SIG-M5 treated with dmso at 0.1 percent for 504 hours (cell line): ENCODE measurements around the gene GPR78.

Source experiments
- DNase-seq: peaks from one replicate; lab custom pipeline; 2025; ENCODE audit not compliant: unreplicated experiment; lab: John Stamatoyannopoulos, UW

Gene GPR78

DNA sequence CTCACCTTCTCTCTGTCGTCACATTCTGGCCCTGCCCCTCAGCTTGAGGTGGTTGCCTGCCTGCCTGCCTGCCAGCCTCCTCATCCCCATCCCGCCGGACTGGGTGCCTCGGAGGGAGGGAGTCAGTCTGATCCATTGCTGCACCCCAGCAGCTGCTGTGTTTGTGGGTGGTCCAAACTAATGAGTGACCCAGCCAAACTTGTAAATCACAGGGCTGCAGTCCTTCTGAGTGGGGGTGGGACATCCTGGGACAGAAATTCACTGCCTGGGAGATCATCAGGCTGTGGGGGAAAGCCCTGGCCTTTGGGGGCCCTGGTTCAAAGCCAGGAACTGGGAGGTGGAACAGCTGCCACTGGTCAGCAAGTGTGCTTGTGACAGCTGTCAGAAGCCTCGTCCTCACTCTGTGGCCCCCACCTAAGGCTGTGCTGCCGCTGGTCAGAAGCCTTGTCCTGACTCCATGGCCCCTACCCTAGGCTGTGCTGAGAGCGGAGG lies 5.6 kb downstream of the GPR78 start:
- DNase-seq: no peak

DNA sequence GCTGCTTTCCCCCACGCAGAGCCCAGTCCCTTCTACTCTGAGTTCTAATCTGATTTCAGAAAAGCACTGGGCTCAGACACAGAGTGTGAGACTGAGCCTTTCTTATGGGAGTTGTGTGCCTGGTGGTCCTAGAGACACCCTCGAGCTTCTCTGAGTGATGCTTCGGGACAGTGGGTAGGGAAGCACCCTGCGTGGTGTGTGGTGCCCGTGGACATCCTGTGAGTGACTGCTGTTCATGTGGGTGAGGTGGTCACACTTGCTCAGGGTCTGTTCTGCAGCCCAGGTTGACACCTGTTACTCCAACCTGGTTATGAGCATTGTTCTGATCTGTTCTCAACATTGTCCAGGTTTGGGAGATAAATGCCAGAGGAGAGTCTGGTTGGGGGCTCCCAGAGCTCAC lies 6.1 kb downstream of the GPR78 start:
- DNase-seq: no peak

DNA sequence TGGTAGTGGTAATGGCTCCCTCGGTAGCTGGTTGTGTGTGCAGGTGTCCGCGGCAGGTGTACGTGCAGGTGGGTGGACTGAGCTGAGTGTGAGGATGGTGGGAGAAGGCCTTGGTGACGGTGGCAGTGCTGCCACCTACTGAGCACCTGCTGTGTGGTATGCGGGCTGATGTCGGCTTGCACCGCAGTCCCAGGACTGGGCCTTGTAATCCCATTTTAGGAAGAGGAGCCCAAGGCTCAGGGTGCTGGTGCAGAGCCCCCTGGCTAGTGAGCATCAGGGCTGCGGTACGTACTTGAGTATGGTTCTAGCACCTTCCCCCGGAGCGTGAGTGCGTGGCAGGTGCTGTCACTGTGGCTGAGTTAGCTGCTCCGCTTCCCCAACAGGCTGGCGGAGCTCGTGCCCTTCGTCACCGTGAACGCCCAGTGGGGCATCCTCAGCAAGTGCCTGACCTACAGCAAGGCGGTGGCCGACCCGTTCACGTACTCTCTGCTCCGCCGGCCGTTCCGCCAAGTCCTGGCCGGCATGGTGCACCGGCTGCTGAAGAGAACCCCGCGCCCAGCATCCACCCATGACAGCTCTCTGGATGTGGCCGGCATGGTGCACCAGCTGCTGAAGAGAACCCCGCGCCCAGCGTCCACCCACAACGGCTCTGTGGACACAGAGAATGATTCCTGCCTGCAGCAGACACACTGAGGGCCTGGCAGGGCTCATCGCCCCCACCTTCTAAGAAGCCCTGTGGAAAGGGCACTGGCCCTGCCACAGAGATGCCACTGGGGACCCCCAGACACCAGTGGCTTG lies 6.7 kb downstream of the GPR78 start:
- no peak for DNase-seq

DNA sequence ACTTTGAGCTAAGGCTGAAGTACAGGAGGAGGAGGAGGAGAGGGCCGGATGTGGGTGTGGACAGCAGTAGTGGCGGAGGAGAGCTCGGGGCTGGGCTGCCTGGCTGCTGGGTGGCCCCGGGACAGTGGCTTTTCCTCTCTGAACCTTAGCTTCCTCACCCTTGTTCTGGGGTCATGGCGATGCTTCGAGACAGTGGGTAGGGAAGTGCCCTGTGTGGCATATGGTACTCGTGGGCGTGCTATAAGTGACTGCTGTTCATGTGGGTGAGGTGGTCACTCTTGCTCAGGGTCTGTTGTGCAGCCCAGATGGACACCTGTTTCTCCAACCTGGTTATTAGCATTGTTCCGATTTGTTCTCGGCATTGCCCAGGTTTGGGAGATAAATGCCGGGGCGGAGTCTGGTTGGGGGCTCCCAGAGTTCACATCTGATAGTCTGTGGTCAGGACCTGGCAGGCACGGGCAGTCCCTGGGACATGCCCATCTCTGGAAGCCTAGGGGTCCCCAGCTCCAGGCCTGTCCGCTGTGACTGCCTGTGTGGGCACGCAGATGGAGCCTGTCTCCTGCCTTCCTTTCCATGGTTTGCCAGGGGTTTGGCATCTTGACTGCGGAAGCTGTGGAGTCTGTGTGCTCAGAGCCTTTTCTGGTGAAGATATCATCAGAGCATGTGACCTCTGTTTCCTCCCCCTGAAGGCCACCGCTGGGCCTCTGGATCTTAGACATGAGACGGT lies 7.4 kb downstream of the GPR78 start:
- DNase-seq: no peak

DNA sequence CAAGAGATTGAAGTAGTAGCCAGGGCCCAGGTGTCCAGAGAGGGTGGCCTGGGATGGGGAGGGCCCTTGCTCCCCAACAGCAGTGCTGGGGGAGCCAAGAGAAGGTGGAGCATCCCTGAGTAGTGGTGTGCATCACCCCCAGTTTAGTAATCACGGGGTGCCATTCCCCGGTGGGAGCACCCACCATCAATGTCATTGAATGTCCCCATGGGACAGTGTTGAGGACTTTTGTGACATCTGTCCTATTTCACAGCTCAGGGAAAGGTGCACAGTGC lies 7.9 kb downstream of the GPR78 start:
- no peak for DNase-seq

DNA sequence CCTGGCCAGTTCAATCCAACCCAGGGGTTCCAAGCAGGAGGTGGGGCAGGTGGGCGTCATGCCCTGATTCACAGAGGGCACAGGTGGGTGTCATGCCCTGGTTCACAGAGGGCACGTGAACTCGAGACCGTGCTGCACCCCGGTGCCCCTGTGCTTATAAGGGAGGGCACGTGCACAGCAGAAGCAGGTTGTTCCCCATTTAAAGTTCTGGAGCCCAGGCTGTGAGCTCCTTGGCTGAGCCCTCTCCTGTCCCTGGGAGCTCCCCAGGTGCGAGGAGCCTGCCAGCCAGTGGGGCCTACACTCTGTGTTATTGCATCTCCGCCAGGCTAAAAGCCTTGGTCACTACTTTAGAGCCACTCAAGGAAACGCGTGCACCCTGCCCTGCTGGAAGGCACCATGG lies 9.1 kb downstream of the GPR78 start:
- no peak for DNase-seq

DNA sequence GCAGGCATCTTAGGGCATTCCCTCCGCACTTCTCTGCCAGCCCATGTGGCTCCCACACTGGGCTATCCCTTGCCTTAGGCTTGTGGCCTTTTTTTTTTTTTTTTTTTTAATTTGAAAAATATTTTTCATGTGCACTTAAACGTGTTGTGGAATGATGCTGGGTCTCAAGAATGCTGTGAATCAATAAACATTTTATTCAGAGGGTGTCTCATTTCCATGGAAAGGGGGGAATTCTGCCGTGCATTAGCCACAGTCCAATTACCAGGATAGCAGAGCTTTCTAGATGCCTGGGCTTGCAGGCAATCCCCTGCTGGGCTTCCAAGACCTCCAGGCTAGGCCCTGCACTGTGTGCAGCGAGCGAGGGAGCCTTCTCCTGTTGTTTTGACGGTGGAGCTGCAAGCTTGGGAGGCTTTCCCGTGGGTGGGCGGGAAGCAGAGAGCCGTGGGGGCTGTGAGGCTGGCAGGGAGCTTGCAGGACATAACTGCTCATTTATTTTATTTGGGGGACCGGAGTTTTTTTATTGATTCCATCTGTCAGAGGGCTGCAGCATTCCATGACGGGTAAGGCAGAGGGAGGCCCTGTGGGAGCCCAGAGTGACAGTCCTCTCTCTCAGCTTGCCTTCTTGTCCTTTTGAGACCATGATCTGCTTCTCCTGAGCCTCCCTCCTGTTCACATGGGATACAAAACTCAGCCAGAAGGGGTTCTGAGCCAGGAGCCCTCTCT lies 9.8 kb downstream of the GPR78 start:
- DNase-seq: no peak

DNA sequence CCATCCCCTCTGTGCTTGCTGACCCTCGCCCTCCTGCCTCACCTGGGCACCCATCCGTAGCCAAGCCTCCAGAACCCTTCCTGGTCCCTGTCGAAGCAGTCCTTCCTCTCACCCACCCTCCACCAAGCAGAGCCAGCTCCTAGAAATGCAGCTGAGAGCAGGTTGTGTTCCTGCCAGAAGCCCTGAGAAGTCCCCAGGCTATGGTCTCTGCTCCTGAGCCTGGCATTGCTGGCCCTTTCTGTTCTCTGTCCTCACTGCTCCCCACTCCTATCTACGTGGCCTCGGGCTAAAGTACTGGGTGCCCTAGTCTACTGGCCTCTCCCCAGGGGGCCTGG lies 10.3 kb downstream of the GPR78 start:
- DNase-seq: no peak

DNA sequence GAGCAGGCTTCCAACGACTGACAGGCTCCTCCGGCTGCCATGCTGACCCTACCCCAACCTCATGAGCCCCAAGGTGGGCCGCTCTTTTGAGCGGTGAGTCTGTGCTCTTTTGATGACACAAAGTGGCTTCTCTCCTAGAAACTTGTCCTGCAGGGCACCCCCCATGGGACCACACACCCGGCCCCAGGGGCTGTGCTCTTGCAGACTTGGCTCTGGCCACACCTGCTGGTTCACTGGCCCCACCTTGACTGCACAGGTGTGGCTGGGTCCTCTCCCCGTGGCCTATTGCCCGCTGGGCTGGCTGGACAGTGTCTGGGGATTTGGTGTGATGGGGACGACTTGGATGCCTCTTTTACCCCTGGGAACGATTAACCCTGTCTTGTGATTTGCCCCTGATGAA lies 10.9 kb downstream of the GPR78 start:
- no peak for DNase-seq

DNA sequence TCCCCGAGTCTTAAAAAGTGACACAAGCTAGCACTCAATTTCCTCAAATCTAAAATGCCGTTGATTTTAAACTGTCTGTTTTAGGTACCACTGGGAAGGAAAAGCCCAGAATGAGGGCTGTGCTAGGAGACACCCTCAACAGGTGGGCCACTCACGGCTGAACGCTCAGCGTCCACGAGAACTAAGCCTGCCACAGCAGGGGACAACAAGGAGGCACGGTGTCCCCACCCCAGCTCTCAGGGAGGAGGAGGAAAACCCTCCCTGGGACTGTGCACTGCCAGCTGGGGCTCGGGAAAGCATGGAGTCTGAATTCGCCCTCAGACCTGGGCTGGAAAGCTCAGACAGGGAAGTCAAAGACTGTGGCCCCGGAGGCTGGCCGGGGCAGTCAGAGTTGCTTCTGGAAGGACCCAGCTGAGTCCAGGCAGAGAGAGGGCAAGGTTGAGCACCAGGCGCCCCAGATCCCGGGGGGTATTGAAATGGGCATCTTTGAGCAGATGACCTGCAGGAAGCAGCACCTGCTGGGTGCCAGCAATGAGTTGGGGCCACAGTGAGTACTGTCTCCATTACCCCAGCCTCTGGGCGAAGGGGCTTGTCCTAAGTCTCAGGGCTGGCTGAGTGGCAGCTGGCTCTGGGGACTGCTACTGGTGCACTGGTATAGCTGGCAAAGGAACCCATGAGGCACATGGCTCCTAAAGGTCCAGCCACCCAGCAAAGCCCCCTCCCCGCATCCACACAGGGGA lies 11.6 kb downstream of the GPR78 start:
- no peak for DNase-seq

DNA sequence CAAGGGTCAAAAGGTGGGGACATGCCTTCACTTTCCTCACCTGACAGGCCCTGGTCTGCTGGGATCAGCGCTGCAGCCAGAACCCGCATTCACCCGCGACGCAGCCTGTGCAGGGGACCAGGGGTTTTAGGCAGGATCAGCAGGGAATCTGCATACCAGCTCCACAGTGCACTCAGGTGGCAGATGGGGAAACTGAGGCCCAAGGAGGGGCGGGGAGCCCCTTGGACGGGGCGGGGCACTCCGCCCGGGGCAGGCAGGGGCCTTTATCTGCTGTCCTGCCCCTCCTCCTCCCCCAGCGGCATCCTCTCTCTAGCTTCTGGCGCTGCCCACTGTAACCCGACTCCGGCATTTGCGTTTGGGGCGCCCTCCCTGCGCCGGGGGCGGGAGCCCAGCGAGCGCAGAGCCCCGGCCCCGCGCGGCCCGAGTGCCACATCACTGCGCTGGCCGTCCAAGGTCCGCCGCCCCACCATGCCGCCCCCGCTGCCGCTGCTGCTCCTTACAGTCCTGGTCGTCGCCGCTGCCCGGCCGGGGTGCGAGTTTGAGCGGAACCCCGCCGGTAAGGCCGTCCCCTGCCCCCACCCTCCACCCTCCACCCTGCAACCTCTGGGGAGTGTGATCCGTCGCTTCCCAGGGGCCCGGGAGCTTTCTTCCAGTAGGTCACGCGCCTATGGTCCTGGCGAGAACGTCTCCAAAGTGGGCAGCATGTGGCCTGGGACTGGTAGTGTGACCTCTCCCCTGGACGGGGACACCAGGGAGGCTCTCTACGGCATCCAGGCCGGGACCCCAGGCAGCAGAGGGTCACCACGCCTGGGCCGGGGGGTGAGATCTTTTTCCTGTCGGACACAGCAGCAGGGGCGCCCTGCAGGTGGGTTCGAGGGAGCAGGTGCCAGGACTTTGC lies 12.4 kb downstream of the GPR78 start, which contains the start of gene CPZ:
Gene CPZ, plus strand, starts transcription at position 400 of the 898 bp plus-strand sequence. Its CDS starts 69 bp downstream, at position 469.
- no peak for DNase-seq

DNA sequence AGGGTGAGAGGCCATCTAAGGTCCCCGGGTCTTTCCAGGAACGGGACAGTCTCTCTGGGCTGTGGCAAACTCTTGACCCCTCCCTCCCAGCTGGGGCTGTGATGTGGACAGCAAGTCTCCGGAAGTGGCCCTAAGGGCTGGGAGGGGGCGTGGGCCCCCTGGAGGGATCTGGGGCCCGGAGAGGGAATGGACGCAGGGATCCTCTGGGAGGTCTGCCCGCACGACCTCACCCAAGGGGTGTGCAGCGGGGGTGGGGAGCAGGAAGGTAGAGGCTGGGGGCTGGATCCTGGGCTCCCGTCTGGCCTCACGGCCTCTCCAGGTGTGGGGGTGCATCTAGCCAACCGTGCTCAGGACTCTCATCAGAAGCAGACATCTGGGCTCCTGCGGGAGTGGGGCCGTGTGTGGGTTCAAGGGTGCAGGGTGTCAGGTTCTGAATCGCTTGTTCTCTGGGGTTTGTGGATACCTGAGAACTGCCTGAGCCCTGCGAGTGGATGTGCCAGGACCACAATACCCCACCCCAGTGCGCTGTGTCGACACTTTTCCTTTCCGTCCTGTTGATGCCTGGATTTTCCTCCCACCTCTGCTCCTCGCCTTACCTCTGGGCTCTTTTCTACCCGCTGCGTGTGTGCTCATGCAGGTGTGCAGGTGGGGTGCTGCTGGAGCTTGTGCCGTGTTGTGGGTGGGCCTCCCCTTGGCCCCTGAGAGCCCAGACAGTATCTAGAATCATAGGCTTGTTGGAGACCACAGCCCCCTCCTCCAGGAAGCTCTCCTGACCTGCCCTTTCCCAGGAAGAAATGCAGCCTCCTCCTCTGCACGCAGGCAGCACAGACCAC lies 13.3 kb downstream of the GPR78 start:
- no peak for DNase-seq

DNA sequence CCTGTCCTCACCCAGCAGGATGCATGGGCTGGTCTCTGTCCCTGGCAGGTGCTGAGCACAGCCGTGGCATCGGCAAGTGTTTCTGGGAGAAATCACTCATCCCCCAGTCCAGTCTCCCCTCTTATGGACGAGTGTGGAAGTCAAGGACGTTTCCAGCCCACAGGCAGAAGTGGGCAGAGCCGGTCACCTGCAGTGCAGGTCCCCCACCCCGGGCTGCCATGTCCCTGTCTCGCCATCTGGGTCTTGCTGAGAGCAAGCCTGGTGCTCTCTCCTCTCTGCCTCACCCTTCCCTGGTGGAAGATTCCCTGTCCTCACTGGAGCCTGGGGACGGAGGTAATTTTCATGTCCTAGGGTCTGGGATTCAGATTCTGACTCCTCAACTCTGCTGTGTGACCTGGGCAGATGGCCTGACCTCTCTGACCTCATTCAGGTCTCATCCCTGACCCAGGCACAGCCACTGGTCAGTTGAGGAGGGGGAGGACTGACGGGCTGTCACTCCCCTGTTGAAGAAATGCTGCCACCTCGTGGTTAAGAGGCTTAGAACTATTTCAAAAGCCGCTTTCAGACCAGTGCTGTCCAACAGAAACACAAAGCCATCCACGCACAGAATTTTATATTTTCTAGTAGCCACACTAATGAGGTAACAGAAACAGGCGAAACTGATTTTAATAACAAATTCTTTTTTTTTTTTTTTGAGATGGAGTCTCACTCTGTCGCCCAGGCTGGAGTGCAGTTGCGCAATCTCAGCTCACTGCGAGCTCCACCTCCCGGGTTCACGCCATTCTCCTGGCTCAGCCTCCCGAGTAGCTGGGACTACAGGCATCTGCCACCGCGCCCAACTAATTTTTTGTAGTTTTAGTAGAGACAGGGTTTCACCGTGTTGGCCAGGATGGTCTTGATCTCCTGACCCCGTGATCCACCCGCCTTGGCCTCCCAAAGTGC lies 14.2 kb downstream of the GPR78 start:
- peak; percentile 42 for DNase-seq

DNA sequence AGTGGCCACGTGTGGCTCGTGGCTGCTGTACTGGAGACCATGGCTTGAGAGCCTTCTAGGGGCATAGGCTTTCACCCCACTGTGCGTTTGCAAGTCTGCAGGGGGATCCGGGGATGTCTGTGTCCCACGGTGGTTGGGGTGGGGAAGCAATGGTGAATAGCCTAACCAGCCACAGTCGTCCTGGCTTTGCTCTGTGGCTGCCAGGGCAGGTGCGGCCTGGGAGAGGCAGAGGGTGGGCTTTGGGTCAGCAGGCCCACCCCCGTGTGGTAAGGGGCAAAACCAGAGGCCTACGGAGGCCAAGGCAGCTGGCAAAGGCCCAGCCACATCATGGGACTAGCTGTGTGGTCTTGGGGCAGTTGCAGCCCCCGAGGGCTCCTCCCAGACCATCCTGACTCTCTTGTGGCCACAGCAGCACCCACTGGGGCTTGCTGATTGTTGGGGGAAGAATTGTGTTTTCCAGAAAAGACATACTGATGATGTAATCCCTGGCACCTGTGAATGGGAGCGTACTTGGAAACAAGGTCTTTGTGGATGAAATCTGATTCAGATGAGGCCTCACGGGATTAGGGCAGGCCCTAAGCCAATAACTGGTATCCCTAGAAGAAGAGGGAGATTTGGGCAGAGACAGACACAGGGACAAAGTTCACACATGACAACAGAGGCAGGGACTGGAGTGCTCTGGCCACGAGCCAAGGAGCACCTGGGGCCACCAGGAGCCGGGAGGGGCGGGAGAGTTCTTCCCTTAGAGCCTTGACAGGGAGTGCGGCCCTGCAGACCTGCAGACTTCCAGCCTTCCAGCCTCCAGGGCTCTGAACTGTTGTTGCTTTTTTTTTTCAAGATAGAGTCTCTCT lies 15.3 kb downstream of the GPR78 start:
- DNase-seq: no peak

DNA sequence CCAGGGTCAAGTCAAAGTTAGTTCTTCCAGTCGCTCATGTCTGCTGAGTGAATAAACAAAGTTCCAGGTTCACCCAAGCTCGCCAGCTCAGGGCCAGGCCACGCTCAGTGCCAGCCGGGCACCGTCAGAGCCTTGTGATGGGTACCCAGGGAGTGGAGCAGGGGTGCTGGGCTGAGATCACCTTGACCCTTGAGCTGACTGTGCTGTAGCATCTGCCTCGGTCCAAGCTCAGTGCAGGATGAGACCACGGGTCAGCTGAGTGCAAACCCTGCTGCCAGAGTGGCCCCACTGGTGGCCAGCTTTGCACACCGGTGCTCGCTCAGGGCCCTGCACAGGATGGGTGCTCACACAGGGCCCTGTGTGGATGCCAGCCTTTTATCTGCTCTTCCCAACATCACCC lies 16.7 kb downstream of the GPR78 start:
- no peak for DNase-seq

DNA sequence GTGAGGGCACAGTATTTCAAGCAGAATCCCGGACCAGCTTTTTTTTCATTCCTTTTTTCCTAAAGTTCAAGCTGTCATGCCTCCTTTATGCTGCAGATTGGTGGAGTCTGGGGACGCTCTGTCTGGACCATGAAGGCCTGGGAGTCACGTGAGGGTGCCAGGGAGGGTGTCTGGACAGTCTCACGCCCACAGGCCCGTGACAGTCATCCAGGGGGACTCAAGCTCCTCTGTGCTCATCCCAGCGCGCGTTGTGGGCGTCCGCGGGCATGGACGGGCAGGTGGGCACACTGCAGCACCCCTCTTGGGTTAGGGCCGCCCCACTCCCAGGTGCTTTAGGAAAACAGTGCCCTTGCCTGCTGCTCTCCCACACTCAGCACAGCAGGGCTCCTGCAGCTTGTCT lies 17.1 kb downstream of the GPR78 start:
- no peak for DNase-seq

DNA sequence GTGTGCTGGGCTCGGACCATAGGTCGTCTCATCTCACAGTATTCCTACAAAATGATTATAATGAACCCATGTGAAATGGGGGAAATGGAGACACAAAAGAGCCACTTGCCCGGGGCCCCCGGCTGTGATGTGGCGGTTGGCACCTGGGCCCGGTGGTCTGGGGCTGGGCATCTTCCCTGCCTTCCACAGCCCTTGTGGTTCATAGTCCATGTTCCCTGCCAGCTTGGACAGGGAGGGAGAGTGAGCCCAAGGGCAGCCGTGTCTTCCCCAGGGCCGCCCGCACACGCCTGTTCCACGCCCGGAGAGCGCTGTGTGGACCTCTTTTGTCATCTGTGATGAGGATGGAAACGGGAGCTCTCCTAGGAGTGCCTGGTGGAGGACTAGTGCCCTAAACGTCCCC lies 17.6 kb downstream of the GPR78 start:
- DNase-seq: no peak
